Stimulated activated CD8-positive, alpha-beta memory T cell treated with anti-CD3 and anti-CD28 coated beads, Interleukin-7, amount 100 ng/mL, for 1 hour (primary cell): Measurements from ENCODE around the gene MAN1A1.
"Not testable (repeated sequence)": the region's sequence is repeated elsewhere in the genome, so short reads cannot be mapped to it uniquely, and the experiment has no call there.

Source experiments
- DNase-seq, 2 donors: peaks; one replicate each; pipeline ENCODE4 v3.0.0-alpha.2; 2020; ENCODE audit warnings: low read depth in 2 of 2

Gene MAN1A1

GRCh38 chr6:119349361-119350201, at the start of gene MAN1A1:
Gene MAN1A1 (minus strand): TSS chr6:119349761. CDS start chr6:119349065, 696 bp downstream.
- DNase-seq, result peak; percentile 83 to 84

DNA sequence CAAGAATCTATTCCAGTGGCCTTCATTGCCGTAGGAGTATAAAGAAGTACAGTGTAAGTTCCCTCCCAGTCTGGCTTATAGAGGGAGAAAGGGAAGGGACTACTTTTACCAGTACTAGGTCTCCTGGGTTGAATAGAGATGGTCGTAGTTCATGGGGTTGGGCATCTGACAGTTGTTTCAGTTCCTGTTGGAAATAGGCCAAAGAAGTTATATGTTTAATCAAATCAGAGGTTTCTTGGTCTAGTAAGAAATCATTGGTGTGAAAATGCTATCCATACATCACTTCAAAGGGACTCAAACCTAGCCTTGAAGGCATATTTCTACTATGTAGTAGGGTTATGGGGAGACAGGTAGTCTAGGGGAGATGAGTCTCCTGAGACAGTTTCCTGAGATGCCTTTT, 45.6 kb upstream of the MAN1A1 start:
- no peak for DNase-seq

GRCh38 chr6:119390247-119390793, 40.8 kb upstream of the MAN1A1 start:
- DNase-seq, result no peak

GRCh38 chr6:119385994-119386393, 36.4 kb upstream of the MAN1A1 start:
- no peak for DNase-seq

GRCh38 chr6:119384444-119384843, 34.9 kb upstream of the MAN1A1 start:
- no peak for DNase-seq

DNA sequence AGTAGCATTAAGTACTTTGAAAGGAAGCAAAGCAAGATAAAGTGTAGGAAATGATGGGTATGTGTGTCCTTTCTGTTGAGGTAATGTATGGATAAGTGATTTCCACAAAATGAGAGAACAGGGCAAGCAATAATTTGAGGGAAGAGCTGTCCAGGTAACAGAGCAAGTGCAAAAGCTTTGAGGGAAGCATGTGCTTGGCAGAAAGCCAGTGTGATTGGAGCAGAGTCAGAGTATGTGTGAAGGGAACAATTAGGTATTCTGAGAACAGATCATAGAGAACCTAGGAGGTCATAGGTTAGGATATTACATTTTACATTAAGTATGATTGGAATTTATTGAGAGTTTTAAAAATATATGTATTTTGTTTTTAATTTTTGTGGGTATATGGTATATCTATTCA, 30.2 kb upstream of the MAN1A1 start:
- DNase-seq, result no peak

GRCh38 chr6:119377043-119377442, 27.5 kb upstream of the MAN1A1 start:
- DNase-seq, result not testable (repeated sequence)

GRCh38 chr6:119370080-119370479, 20.5 kb upstream of the MAN1A1 start:
- no peak for DNase-seq

GRCh38 chr6:119368921-119369320, 19.4 kb upstream of the MAN1A1 start:
- DNase-seq, result no peak

- DNase-seq, result no peak
These were observed 11.6 kb upstream of the MAN1A1 start for GRCh38 chr6:119361209-119361608.

GRCh38 chr6:119360262-119360915, 10.8 kb upstream of the MAN1A1 start:
- DNase-seq, result no peak

- no peak for DNase-seq
These were observed 6.3 kb upstream of the MAN1A1 start for GRCh38 chr6:119355890-119356289.

DNA sequence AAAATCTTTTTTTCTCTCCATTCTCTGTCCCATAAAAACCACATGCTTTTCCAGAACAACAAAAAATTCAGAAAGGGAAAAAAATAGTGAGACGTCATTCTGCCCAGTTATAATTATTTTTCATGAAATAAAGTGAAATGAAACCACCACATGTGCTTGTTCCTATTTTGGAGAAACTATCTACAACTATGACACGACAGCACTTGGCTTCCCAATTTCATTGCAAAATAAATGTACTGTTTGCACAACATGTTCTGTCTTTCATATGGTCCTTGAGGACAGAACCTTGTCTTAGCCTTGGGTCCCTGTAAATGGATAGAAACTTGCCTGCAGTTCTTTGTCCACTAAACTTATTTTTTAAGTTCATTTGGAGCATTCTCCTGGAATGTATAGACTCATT, 5.6 kb upstream of the MAN1A1 start:
- DNase-seq, result no peak

GRCh38 chr6:119353696-119354095, 4.1 kb upstream of the MAN1A1 start:
- DNase-seq, result no peak

- DNase-seq, result no peak
These were observed 2.4 kb upstream of the MAN1A1 start for GRCh38 chr6:119352001-119352400.

- no peak for DNase-seq
These were observed 1.4 kb upstream of the MAN1A1 start for GRCh38 chr6:119350952-119351372.

DNA sequence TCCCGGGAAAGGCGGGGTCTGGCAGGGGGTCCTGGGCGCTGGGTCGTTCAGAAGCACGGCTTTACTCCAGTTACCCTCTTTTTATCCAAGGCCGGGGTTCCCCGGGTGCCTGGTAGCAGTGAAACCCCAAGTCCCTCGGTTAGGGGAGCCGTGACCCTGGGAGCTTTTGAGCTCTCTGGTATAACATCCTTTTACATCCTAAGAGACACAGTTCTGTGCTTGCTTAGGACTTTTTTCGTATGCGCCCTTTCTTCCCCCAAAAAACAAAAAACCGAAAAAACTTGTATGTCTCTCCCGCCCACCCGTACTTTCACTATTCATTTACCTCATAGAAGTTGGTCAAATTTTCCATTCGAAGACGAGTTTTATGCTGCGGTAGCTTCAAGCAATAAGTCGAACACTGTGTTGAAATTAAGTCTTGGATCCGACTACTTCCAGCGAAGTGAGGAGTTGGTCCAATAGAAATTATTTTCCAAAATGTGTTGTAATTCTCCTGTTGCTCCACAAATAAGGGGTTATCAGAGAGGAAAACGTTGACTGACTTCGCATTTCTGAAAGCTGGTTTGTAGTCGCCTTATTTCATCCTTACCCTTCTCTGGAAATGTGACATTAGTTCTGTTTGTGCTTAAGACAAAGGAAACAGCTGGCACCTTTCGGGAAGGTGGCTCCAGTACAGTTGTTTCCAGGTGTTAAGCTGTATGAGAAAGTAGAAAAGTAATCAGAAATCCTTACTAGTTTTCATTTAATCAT, 816 bp upstream of the MAN1A1 start:
- DNase-seq, result peak in 1 of 2 donors; percentile 6

DNA sequence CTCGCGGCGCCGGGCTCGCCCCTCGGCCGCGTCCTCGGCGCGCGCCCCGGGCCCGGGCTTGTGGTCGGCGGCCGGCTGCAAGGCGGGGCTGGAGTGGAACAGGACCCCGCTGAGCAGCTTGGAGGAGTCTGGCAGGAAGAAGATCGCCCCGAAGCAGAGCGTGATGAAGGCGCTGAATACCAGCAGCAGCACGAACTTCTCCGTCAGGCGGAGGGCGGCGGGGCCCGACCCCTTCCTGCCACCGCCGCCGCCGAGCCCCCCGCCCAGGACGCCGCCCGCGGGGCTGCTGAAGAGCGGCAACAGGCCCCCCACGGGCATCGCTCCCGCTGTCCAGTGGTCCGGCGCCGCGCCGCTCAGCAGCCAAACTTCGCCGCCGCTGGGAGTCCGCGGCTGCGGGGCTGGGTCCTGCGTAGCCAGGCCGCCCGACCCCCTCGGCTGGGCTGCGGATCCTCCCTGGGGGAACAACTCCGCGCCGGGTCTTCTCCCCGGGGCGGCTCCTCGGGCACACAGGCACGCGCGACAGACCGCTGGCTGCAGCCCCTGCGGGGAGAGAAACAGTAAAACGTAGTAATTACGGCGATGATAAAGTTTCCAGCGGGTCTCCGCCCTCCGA, 707 bp downstream of the MAN1A1 start:
- DNase-seq, result no peak

DNA sequence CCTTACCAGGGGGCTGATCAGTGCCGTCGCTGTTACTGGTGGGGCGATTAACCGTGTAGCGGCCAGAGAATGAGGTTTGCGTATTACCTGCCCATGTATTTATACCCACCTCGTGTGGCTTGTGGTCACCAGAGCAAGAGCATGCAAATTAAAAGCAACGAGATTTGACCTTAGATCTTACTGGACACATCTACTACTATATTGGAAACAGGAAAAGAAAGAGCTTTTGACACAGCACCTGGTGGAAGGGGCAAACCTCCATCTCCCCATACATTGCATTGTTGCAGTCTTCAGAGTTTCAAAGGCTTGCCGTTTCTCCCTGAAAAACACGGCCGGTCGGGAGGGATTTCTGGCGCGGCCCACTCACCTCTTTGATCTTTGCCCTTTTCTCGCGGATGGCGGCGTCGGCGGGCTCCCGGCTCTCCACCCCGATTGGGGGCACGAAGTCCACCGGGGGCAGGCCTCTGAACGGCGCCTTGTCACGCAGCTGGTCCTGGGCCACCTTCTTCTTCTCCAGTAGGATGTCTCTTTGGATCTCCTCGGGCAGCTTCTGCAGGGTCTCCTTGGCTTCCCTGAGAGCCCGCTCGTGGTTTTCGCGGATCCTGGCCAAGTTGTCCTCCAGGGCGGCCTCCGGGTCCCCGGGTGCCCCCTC, 1.3 kb downstream of the MAN1A1 start:
- no peak for DNase-seq

DNA sequence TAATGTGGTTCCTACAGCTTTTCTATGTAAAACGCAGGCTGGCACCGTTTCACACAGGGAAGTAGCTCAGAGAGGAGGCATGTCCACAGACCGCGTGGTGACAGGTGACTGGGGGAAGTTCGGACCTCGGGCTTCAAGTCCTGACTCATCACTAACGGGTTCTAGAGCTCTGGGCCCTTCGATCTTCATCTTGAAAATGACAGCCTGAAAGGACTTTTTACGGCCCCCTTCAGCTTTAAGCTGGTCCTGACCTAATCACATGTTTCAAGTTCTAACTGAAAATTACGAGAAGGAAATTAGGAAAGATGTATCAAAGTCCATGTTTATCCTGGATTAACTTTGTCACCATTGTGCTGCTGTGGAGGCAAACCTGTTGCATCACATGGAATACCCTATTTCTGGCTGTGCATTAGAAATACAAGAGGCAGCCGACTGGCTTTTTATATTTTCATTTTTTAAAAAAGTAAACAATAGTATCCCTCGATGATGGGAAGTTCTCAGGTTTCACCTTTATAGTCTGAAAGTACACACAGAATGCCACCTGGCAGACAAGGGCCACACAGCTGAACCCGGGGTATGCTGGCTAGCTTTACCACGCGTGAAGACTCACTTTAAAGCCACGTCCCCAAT, 2.0 kb downstream of the MAN1A1 start:
- no peak for DNase-seq

DNA sequence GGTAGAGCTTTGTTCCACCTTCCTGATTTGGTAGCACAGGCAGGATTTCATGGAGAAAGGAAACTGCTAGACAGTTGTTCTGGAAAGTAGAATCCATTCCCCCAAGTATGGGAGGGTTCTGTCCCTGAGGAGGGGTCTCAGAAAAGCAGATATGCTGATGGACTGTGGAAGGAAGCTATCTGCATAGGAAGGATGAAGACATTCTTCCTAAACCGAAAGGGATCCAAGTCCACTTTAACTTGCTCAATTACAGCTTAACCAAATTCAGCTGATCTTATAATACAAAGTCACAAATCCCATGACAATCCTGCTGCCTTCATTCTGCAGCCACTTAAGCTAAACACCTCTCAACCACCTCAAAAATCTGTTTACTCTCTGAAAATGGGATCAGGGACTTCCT, 2.6 kb downstream of the MAN1A1 start:
- DNase-seq, result no peak
